RPMI7951 (cell line): ENCODE results near the gene SLC2A4. TPM values are rescaled to one million over a fixed set of nuclear protein-coding genes. Genes with fewer than 3 reads are reported as not detected.
"Not testable (repeated sequence)": the region's sequence is repeated elsewhere in the genome, so short reads cannot be mapped to it uniquely, and the experiment has no call there.

Source experiments
- DNase-seq: peaks from one replicate; pipeline ENCODE4 v3.0.0-alpha.2; 2012; ENCODE audit warnings: low read depth
- total RNA-seq: library from RNA; depleted of rRNA; stranded (reverse); fragments of >200 nt; shearing (Covaris generic); gene quantifications from 2 replicates; pipeline ENCODE4 v1.2.3, GENCODE V29; 2014; rRNA removed

The SLC2A4 gene
- total RNA-seq, result 0.20 TPM in 1 of 2 replicates, not detected in the other

DNA sequence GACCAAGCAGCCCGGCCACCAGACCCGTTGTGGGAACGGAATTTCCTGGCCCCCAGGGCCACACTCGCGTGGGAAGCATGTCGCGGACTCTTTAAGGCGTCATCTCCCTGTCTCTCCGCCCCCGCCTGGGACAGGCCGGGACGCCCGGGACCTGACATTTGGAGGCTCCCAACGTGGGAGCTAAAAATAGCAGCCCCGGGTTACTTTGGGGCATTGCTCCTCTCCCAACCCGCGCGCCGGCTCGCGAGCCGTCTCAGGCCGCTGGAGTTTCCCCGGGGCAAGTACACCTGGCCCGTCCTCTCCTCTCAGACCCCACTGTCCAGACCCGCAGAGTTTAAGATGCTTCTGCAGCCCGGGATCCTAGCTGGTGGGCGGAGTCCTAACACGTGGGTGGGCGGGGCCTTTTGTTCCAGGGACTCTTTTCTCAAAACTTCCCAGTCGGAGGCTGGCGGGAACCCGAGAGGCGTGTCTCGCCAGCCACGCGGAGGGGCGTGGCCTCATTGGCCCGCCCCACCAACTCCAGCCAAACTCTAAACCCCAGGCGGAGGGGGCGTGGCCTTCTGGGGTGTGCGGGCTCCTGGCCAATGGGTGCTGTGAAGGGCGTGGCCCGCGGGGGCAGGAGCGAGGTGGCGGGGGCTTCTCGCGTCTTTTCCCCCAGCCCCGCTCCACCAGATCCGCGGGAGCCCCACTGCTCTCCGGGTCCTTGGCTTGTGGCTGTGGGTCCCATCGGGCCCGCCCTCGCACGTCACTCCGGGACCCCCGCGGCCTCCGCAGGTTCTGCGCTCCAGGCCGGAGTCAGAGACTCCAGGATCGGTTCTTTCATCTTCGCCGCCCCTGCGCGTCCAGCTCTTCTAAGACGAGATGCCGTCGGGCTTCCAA is at the start of gene SLC2A4:
Gene SLC2A4 (plus strand): TSS at position 645 of the 879 bp plus-strand sequence. CDS start 217 bp downstream, at position 862.
- DNase-seq, result peak; percentile 87

DNA sequence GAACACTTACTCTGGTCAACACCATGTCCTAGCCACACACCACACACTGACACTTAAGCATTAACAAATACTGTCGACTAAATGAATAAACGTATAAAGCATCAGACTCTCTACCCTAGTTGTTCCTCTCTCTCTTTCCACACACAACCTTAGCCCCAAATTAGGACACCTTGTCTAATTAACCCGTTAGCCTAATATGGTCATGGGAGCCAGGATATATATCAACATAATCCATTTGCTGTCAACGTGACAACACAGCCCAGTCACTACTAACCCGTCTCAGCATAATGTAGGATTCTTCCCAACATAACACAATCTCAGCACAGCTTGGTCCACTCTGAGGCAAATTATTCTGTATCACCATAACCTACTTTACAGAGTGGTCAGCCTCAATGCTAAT is 49.4 kb upstream of the SLC2A4 start:
- no peak for DNase-seq

DNA sequence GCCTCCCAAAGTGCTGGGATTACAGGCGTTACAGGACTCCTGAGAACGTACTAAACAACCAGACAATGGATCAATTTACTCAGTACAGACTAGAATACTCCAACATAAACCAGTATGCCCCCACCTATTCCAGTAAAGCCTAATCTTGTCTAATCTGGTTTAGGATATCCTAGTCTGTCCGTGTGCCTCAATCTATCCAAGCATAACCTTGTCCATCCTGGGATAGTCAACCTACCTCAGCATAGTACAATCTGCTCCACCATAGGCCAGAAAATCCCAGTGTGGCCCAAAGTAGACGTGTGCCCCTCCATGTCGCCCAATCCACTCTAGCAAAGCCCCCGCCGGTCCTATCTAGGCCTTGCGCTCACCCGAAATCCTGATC is 47.8 kb upstream of the SLC2A4 start:
- DNase-seq, result no peak

DNA sequence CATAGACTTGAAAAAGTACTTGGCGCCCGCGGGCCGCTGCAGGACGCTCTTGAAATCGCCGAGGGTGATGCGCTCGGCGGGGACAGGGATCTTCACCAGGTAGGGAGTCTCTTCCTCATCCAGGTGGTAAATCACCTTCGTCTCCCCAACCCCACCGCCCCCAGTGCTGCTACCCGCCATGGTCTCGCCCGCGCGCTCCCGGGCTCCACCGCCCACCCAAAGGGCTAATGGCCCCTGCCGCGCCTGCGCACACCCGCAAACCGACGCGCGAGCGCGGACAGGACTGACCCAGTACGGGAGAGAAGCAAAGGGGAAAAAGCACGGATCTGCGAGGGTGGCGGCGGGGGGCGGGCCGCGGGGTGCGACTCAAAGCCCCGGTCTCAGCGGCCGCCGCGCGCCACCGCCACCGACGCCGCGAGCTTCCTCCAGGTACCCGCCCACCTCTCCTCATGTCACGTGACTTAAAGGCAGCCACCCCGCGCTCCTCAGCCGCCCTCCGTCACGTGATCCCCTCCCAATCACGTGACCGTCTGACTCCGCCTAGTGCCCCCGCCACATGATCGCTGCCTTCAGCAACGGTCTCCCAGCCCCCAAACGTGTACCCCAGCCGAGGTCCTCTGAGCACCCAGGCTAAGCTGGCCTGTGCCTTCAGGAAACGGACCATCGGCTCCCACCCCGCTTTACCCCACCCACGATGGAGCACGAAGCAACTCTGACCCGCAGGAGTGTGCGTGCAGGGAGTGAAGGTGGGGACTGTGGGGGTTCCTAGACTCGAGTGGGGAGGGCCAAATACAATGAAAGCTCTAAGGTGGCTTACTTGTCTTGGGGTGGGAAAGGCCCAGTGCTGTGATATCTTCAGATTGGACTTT is 47.2 kb upstream of the SLC2A4 start, which contains the start of gene DVL2:
Gene DVL2 (minus strand): TSS at position 435 of the 869 bp plus-strand sequence. CDS start 255 bp downstream, at position 180.
- peak; percentile 90 for DNase-seq

DNA sequence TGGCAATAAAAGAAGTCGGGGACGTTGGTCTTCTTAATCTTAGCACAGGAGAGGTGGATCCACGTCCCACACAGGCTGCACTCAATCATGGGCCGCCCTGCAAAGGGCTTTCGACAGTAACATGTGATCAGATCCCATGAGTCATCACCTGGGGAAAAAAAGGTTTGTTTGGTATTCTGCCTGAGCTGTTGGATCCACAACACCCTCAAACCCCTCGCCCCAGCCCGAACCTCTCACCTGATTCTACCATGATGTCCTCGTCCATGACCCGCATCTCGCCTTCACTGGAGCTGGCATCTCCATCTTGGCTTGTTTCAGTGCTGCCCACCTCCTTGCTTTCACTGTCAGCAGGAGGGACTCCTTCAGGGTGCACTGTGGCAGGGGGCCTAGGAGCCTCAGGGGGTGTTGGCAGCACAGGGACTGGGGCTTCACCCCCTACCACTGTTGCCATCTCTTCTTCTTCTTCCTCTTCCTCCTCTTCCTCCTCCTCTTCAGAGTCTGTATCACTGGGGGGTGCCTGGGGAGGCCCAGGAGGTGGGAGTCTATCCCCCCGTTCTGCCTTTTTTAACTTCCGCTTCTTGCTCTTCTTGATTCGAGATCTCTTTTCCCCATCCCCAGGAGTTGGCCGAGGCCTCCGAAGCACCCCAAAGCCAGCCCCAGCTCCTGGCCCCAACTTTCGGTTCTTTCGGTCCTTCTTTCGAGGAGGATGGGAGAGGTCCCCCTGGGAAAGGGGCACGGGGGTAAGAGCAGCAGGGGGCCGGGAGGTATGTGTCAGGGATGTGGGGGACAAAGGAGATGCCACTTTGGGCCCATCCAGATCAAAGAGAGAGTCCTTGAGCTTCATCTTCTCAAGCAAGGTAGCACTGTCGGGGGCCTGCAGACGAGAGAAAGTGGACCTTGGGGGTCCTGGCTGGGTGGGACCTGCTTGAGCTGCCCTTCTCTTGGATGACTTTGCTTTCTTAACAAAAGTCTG is 45.5 kb upstream of the SLC2A4 start:
- no peak for DNase-seq

DNA sequence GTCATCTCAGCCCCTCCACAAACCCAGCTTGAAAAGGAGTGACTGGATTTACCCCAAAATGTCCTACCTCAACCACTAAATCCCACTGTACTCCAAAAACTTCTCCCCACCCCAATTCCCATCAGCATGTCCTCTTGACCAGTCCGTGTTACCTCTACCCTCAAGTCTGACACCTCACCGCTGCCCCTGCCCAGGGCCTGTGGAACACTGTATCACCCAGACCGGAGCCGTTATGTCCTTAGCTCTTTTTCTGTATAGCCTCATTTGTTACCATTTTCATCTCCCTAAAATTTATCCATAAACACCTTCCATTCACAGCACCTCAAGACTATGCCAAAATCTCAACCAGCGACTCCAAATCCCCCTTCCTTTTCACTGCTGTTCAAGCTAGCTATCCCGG is 44.7 kb upstream of the SLC2A4 start:
- DNase-seq, result no peak

DNA sequence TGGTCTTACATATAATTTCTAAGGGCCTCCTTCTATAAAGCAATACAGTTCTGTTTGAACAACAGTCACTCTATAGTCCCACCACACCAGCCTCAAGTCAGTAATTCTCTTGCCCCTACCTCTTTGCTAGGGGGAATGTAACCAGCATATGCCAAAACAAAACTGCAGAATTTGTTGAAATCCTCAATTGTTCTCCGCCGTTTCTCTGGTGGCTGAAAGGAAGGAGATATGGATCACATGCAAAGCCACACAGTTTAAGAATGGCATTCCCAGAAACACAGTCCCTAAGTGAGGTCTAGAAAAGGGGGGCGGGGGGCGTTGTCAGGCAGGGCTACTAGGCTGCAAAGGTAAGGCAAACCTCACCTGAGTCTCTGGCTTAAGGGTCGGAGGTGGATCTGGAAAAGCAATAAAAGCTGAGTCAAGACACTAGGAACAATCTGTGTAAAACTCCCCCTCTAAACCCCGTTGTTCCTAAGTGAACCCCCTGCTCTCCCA is 44.2 kb upstream of the SLC2A4 start:
- DNase-seq, result no peak

DNA sequence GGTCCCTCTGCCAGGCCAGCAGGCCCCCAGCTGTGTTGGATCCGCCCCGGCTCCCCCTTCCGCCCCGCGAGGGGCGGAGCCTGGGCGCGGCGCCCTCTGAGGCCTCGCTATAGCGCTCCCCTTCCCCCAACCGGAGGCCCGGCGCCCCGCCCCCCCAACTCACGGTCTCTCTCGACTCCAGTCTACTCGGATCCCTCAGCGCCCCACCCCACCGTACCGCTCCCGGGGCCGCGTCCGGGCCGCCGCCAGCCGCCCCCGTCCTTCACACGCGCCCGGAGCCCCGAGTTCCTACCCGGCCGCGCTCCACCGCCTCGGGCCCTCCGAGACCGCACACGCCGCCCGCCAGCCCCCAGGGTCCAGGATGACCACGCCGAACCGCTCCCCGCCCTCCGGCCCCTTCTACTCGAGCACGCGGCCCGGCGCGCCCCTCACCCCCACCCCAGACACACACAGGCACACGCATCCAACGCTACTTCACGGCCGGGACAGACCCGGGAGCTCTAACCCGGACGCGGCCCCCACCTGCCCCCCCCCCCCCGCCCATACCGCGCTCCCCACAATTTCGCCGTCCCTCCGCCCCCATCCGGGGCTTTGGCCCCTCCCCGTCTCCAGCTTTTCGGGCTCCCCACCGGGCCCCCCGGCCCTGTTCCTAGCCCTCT is 43.6 kb upstream of the SLC2A4 start:
- peak; percentile 66 for DNase-seq

DNA sequence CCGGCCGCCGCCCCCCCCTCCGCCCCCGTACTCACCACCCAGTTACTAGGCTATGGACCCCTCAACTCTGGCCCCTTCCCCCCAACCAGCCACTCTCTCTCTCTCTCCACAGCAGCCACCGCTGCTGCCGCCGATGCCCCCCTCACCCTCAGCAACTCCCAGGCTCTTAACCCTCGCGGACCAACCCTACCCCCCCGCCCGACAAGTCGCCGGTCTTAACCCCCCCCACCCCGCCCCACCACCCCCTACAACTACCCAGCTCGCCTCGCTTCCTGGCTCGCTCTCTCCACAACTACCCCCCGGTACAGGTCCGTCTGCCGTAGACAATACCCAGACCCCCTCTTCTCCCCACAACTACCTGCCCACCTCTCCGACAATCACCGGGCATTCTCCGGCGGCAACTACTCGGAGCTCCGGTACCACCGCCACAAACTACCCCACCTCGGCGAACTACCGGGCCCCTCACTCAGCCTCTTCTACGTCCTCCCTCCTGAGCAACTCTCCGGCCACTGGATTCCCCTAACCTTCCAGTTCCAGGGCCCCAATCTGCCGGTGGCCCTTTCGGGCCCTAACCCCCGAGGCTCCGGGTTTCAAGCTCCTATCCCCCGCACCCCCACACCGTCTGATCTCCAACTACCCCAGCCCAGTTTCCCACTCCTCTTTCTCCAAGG is 43.0 kb upstream of the SLC2A4 start:
- no peak for DNase-seq

DNA sequence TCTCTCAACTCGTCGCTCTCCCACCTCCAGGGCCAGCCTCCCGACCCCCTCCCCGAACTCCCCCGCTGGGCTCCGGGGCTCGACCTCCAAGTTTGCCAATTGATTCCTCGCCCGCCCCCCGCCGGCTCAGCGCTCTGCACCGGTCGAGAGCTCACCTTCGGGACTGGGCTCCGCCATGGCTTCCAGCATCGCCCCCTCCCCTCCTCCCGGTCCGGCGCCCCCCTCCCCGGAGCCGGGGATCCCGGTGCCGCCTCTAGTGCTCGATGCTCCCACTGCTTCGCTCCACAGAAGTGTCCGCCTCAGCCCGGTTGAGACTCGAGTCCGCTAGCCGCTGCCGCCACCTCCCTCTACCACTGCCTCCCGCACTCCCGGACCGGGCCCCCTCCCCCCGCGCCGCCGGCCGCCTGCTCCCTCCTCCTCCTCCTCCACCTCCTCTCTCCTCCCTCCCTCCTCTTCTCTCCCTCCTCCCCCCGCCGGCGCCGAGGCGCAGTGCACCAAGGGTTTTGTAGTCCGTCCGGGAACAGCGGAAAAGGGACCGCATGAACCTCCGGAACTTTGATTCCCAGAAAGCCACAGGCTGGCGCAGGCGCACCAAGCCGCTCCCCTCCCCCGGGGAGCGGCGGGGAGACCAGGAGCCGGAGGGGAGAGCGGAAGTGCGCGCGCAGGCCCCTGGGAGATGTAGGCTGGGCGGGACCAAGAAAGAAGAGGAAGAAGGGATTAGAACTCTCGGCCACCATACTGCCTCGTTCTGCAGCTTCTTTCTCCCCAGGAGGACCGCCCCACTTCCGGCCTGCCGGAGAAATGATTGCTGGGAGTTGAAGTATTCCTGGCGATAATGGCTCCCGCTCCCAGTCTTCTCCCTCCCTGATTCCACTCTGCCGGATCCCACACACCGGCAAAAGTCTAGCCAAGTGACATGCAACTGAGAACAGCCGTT is 42.2 kb upstream of the SLC2A4 start, which contains the start of gene PHF23:
Gene PHF23 (minus strand): TSS at position 367 of the 937 bp plus-strand sequence. CDS start 178 bp downstream, at position 189.
- DNase-seq, result peak; percentile 98

DNA sequence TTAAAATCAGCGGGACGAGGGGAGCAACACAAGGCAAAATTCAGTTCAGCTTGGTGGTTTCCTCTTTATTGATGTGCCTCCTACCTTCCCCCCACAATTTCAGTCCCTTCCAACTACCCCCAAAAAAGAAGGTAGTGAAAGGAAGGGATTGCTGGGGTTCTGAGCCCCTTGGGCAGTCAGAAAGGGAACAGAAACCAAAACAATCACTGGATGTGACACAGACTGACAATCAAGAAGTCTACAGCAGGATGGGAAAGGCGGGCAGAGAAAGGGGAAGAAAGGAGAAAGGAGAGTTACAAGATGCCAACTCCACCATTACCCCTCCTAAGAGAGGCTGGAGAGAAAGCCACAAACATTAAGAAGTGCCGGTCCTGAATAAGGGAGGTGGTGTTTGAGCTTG is 41.1 kb upstream of the SLC2A4 start:
- DNase-seq, result no peak

DNA sequence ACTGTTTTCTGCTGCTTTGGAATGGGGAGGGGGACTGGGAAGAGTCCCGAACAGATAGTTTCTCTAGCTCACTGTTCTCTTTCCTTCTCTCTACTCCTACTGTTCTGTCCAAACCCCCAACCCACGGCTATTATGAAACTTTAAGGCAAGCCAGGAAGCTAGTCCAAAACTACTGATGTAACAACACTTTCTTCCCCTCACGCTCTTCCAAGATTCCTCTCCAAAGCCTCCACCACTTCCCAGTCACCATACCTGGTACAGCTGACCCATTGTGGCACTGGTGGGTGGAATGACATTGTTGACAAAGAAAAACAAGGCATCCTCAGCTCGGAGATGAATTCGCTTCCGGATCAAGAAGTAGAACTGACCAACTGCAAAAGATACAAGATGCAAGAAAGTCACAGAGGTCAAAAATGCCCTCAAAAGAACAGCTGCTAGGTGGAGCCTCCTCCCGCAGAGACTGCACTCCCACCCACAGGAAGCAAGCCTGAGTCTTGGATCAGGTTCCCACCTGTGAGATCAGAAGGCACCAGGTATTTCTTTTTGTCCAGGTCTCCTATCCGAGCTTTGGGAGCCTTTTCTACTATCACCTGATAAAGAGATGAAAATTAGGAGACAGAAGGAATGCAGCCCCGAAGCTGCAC is 40.3 kb upstream of the SLC2A4 start:
- no peak for DNase-seq

DNA sequence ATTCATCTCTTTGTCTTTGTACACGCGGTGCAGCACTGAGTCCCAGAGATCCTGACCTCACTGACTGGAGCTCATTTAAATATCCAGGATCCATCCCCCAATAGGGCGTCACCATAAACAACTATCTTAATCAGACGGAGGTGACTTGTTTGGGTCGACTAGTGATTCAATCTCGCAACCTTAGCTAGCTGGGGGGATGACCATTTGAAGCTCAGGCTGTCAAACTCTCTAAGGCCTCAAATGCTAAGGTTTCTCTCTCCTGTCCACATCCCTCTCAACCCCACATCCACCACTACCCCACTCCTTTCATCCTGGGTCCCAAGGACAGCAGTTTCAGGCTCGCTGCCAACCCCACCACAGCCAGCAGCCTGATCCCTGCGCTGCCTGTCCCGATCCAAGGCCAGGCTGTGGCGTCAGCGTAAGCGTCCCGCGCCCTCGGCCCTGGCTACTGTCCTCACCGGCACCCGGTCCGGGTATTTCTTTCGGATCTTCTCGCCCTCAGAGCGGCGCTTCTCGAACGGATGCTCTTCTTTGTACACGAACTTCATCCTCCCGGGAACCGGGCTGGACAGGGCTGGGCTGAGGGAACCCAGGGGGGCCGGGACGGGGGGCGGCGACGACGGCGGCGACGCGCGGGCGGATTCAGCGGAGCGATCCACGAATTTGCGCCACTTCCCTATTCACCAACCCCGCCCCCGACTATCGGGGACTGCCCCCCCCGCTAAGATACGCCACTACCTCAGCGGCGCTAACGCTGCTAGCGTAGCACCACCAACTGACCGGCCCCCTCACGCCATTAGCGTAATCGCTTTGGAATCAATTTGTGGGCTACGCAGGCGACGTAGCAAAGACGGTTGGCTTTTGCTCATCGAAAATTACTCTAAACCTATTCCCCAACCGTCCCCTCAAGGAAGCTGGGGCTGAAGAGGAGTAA is 39.5 kb upstream of the SLC2A4 start, which contains the start of gene GABARAP:
Gene GABARAP (minus strand): TSS at position 667 of the 934 bp plus-strand sequence. CDS start 119 bp downstream, at position 548.
- peak; percentile 87 for DNase-seq

DNA sequence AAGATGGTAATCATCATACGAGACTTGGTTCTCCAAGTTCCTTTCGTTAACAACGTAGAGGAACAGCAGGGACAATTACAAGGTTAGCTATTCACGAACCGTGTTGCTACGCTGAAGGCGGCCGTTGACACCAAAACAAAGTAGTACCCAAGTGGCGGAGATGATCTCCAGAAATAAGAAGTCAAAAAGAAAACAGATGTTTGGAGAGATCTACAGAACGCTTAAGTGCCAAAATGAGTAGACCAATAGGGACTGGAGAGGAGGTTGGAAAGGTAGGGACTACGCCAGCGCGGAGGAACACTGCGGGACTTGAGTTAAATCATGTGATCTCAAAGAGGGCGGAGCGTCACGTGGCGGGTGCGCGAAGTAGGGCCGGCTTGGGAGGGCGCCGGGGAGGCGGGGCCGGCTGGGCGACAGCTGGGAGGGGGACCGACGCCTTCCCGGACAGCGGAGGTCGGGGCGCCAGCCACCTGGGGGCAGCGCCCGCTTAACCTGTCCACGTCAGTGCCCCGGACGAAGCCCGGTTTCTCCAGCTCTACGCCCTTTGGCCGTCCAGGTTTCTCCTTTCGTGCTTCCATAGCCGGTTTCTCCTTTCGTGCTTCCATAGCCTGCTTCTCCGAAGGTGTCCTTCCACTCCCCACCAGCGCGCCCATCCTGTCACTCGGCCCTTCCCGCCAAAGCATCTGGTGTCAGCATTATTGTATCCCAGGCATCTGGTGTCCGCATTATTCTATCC is 38.6 kb upstream of the SLC2A4 start:
- peak; percentile 92 for DNase-seq

DNA sequence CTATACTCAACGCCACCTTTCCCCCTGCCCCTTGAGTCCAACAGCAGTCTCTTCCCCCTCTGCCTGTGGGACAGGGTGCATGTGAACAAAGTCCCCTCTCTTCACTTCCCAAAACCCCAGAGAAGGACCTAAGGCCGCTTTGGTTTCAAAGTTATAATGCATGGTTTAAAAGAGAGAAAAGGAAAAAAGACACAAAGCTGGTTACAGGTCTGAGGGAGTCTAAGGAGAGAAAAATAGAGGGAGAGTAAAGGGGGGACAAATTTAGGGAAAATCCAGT is 38.1 kb upstream of the SLC2A4 start:
- no peak for DNase-seq

DNA sequence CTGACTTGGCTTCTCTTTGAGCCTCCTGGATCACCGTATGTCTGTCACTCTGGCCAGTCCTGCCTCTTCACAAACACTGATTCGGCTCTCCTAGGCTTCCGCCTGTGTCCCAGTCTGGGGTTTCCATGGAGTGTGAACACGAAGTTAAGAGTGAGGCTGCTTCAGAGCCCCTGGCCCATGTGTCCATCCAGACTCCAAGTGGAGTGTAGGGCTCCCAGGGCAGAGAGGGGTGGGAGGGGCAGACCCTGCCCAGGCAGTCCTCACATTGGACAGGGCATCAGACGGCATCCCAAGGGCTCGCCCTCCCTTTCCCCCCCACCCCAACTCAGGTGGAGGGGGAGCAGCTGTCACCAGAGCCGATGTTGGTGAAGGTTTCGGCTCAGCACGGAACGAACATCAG is 37.7 kb upstream of the SLC2A4 start:
- DNase-seq, result not testable (repeated sequence)
